HepG2 (cell line): Measurements from ENCODE around the gene TUBB2B. TPM values are rescaled to one million over a fixed set of nuclear protein-coding genes. Genes with fewer than 3 reads are reported as not detected.

Experiments used
- ARID2 ChIP-seq: sonication (generic); formaldehyde crosslinking; IDR thresholded peaks from 2 replicates; pipeline ENCODE4 v1.8.1; 2022; ENCODE audit warnings: mild to moderate bottlenecking, missing genetic modification reagents, borderline replicate concordance
- ATF4 ChIP-seq, 2 experiments: fragments of 450-650 bp in 1 of 2; sonication (generic) in 1 of 2; formaldehyde crosslinking; IDR thresholded peaks; 2 replicates each; pipeline versions ENCODE4 v1.5.0 to v1.8.0; 2020 to 2022; ENCODE audit warnings: mild to moderate bottlenecking in 1 of 2, missing genetic modification reagents in 1 of 2
- CENPT ChIP-seq: sonication (generic); formaldehyde crosslinking; IDR thresholded peaks from 2 replicates; pipeline ENCODE4 v1.8.0; 2022; ENCODE audit warnings: low read depth, mild to moderate bottlenecking, moderate library complexity, missing genetic modification reagents
- EHMT2 ChIP-seq: fragments of 200-600 bp; sonication (generic); IDR thresholded peaks from 2 replicates; pipeline ENCODE4 v1.7.0; 2017; ENCODE audit warnings: antibody characterized with exemption, low read depth, low read length, borderline replicate concordance
- ELF3 ChIP-seq: IDR thresholded peaks from 2 replicates; pipeline ENCODE4 v1.6.1; 2016; ENCODE audit warnings: missing genetic modification reagents, missing compliant biosample characterization
- FOXA3 ChIP-seq: IDR thresholded peaks from 2 replicates; pipeline ENCODE4 v1.6.1; 2016; ENCODE audit warnings: missing genetic modification reagents, missing compliant biosample characterization
- MED8 ChIP-seq: sonication (generic); formaldehyde crosslinking; IDR thresholded peaks from 2 replicates; pipeline ENCODE4 v1.8.1; 2023; ENCODE audit warnings: mild to moderate bottlenecking, missing genetic modification reagents; ENCODE audit not compliant: insufficient replicate concordance
- MXD1 ChIP-seq: sonication (generic); formaldehyde crosslinking; IDR thresholded peaks from 2 replicates; pipeline ENCODE4 v1.4.0; 2020; ENCODE audit warnings: mild to moderate bottlenecking, missing genetic modification reagents
- NRL ChIP-seq: sonication (generic); formaldehyde crosslinking; IDR thresholded peaks from 2 replicates; pipeline ENCODE4 v1.5.0; 2020; ENCODE audit warnings: missing genetic modification reagents, mild to moderate bottlenecking, moderate library complexity, borderline replicate concordance
- RCOR2 ChIP-seq: IDR thresholded peaks from 2 replicates; pipeline ENCODE4 v1.6.1; 2016; ENCODE audit warnings: missing biosample characterization, missing genetic modification reagents
- SYNCRIP ChIP-seq: fragments of 200-400 bp; formaldehyde crosslinking; IDR thresholded peaks from 2 replicates; pipeline ENCODE4 v1.6.1; 2018; ENCODE audit warnings: mild to moderate bottlenecking, low read depth, low read length; ENCODE audit not compliant: insufficient read depth
- TOPORS ChIP-seq: sonication (generic); formaldehyde crosslinking; IDR thresholded peaks from 2 replicates; pipeline ENCODE4 v1.8.0; 2023; ENCODE audit warnings: mild to moderate bottlenecking, missing genetic modification reagents
- ZMYM4 ChIP-seq: sonication (generic); formaldehyde crosslinking; IDR thresholded peaks from 2 replicates; pipeline ENCODE4 v1.8.1; 2023; ENCODE audit warnings: mild to moderate bottlenecking, missing genetic modification reagents
- ZNF318 ChIP-seq: sonication (generic); formaldehyde crosslinking; IDR thresholded peaks from 2 replicates; pipeline ENCODE4 v1.4.0; 2020; ENCODE audit warnings: mild to moderate bottlenecking, missing genetic modification reagents
- ZNF570 ChIP-seq: sonication (generic); formaldehyde crosslinking; IDR thresholded peaks from 2 replicates; pipeline ENCODE4 v1.4.0; 2020; ENCODE audit warnings: mild to moderate bottlenecking, missing genetic modification reagents, borderline replicate concordance
- ZSCAN12 ChIP-seq: sonication (generic); formaldehyde crosslinking; IDR thresholded peaks from 2 replicates; pipeline ENCODE4 v1.9.0; 2021; ENCODE audit warnings: mild to moderate bottlenecking, missing genetic modification reagents
- polyA plus RNA-seq, 8 experiments: library from polyadenylated mRNA; depleted of rRNA in 3 of 8; stranded (reverse) in 7 of 8; unstranded in 1 of 8; fragments of >200 nt; fragmentation: Illumina TruSeq in 4 of 8; extraction: Trizol in 4 of 8; gene quantifications; 2 replicates each; pipeline versions ENCODE4 v1.2.1 to v1.2.3, GENCODE V29; 2011 to 2016; ENCODE audit warnings: low read depth in 4 of 8, missing spikeins in 1 of 8, mixed read lengths in 1 of 8; ENCODE audit not compliant: insufficient read depth in 1 of 8
- total RNA-seq, 5 experiments: library from RNA; depleted of rRNA; stranded (reverse); fragments of >200 nt; fragmentation: Illumina TruSeq; extraction: Trizol; gene quantifications; 2 replicates each; pipeline ENCODE4 v1.2.3, GENCODE V29; 2016; ENCODE audit warnings: low read depth in 1 of 5

The TUBB2B gene
- total and polyA plus RNA-seq, 2 of the 13 experiments (the other 11 are each of a cell fraction or from before 2014, with no cell fraction given), result 10.3 to 23.6 TPM

GRCh38 chr6:3195695-3196497, 31.6 kb downstream of the TUBB2B start (continued):
- TF ChIP-seq ZNF318 (CRISPR knock-in tag) (no peak), ELF3 (CRISPR knock-in tag) (peak; percentile 84), ATF4 (CRISPR knock-in tag; IDR thresholded peaks at IDR 0.05) (0 out of 4 replicates have a peak, but pooled peaks of 1 of the 2 experiments have one; percentile 28), TOPORS (CRISPR knock-in tag) (0 out of 2 replicates have a peak, but pooled peaks have one; percentile 60), EHMT2 (no peak), MXD1 (peak; percentile 63; the same call in 1 of the 2 replicates), RCOR2 (0 out of 2 replicates have a peak, but pooled peaks have one; percentile 24), MED8 (CRISPR knock-in tag) (no peak), SYNCRIP (no peak), NRL (CRISPR knock-in tag) (0 out of 2 replicates have a peak, but pooled peaks have one; percentile 66), ZNF570 (CRISPR knock-in tag) (no peak), ZMYM4 (peak; percentile 98), CENPT (CRISPR knock-in tag) (no peak), FOXA3 (CRISPR knock-in tag) (peak; percentile 52; the same call in 1 of the 2 replicates), ZSCAN12 (CRISPR knock-in tag) (no peak), ARID2 (CRISPR knock-in tag) (peak; percentile 76; the same call in 1 of the 2 replicates)
